ENCODE results near the gene MRPL12.

The MRPL12 gene

GRCh38 chr17:81682565-81683207, 20.5 kb upstream of the MRPL12 start:
- peak; percentile 18 for DNase-seq (ENCODE audit: low read depth)

- DNase-seq (ENCODE audit: low read depth), result no peak
Observed at GRCh38 chr17:81683208-81683583, 20.0 kb upstream of the MRPL12 start.

GRCh38 chr17:81683584-81684441, 19.4 kb upstream of the MRPL12 start, which contains the start of the genes ARL16 and HGS:
Gene ARL16 (minus strand): TSS chr17:81683797. CDS start chr17:81683753, 44 bp downstream.
Gene HGS (plus strand): TSS chr17:81684011. CDS start chr17:81684067, 56 bp downstream.
- peak; percentile 98 for DNase-seq (ENCODE audit: low read depth)

GRCh38 chr17:81684442-81684911, 18.7 kb upstream of the MRPL12 start:
- DNase-seq (ENCODE audit: low read depth), result no peak

- peak; percentile 74 for DNase-seq (ENCODE audit: low read depth)
Observed at GRCh38 chr17:81685108-81685507, 18.1 kb upstream of the MRPL12 start.

GRCh38 chr17:81686614-81687013, 16.6 kb upstream of the MRPL12 start:
- no peak for DNase-seq (ENCODE audit: low read depth)

DNA sequence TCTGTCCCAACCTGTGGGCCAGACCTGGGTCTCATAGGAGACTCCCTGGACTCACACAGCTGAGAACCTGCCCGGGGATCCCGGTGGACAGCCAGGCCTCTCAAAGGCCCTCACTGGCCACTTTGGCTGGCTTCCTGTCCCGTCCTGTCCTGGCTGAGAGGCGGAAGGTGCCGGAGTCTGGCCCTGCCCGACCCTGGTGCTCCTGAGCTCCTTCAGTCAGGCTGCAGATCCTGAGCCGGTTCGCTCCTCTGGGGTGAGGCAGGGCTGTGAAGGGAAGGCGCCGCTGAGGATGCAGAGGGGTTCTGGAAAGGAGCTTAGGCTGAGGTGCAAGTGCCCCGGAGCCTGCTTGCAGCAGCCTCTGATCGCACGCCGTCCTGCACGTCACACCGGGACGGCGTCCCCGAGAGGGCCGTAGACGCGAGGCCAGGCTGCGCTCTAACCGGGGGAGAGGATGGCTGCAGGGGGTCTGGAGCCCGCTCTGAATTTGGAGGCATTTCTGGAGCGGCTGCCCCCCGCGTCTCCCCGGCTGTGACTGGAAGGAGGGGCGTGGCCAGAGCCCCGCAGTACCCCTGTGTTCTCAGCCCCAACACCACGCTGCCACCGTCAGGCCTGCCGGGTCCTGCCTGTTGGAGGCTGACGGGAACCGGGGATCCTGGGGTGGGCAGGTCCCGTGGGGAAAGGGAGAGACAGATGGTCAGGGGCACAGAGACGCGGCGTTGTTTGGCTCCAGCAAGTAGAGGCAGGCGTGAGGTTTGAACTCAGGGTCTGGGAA, 15.2 kb upstream of the MRPL12 start:
- no peak for DNase-seq (ENCODE audit: low read depth)

GRCh38 chr17:81688616-81689015, 14.6 kb upstream of the MRPL12 start:
- no peak for DNase-seq (ENCODE audit: low read depth)

DNA sequence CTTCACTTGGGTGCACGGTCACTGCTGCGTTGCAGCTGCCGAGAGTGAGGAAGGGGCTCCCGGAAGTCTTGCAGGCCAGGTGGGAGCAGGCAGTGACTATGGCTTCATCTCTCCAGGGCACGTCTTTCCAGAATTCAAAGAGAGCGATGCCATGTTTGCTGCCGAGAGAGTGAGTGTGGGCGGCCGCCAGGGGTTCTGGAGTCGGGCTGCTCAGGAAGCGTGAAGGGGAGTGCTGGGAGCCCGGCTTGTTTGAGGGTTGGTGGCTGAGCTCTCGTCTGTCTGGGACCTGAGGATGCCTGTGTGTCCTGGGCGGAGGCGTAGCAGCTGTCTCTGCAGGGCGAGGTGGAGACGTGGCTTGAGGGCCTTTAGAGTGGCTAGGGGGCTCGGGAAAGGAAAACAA, 13.1 kb upstream of the MRPL12 start:
- DNase-seq (ENCODE audit: low read depth), result no peak

GRCh38 chr17:81690549-81690948, 12.6 kb upstream of the MRPL12 start:
- no peak for DNase-seq (ENCODE audit: low read depth)

DNA sequence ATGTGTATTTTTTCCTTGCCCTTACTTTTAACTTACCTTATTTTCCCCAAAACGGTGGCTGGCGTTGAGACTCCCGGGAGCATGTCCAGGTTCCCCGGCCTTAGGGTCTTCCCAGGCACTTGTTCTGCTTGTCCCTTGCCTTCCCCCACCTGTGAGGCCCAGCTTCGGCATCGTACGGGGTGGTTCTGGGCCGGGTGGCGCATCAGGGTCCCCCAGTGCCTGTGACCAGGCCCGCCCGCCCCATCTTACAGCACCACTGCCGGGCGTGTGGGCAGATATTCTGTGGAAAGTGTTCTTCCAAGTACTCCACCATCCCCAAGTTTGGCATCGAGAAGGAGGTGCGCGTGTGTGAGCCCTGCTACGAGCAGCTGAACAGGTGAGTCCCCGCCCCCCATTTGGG, 12.0 kb upstream of the MRPL12 start:
- no peak for DNase-seq (ENCODE audit: low read depth)

DNA sequence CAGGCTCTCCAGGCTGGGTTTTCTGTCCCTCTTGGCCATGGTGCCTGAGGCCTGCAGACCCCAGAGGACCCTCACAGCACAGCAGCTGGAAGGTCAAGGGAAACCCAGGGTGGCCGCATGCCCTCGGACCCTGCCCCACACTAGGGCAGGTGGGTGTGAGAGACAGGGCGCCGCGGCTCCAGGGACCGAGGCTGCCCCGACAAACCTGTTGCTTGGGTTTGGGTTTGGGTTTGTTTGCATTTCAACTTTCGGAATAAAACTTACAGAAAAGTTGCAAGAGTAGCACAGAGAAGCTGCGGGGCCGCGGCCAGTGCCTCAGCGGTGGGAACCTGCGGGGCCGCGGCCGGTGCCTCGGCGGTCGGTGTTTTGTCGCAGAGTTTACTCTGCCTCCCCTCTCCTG, 11.6 kb upstream of the MRPL12 start:
- no peak for DNase-seq (ENCODE audit: low read depth)

DNA sequence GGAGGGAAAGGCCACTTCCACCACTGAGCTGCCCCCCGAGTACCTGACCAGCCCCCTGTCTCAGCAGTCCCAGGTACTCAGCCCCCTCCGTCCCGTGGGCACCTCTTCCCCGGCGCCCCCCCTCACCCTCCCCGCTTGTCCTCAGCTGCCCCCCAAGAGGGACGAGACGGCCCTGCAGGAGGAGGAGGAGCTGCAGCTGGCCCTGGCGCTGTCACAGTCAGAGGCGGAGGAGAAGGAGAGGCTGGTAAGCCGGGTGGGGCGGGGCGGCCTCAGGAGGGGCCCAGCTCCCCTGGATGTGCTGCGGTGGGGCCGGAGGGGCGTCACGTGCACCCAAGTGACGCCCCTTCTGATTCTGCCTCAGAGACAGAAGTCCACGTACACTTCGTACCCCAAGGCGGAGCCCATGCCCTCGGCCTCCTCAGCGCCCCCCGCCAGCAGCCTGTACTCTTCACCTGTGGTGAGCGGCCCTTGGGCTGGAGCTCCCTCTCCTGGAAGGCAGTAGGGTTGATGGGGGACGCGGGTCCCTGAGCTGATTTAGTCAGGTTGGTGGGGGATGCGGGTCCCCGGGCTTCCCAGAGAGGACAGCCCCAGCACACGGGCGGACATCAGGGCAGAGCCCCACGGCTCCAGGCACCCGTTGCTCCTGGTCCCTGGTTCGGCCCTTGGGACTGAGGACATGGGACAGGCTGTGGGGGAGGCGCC, 9.5 kb upstream of the MRPL12 start:
- no peak for DNase-seq (ENCODE audit: low read depth)

- no peak for DNase-seq (ENCODE audit: low read depth)
Observed at GRCh38 chr17:81694810-81695209, 8.4 kb upstream of the MRPL12 start.

DNA sequence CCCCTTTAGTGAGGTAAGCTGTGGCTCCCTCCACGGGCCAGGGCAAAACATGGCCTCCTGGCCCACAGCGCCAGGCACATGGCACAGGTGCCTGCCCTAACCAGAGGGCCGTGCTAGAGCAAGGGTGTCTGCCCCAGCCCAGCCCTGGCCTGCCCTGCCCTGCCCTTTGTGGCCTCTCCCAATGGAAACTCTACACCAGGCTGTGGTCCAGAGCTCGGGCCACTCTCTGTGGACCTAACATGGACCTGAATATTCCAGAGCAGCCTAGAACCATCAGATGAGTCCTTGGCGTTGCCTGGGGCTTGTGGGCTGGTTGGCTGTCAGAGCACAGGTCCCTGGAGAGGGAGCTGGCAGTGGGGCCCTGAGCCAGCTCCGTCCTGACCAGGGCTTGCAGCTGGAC, 8.0 kb upstream of the MRPL12 start:
- no peak for DNase-seq (ENCODE audit: low read depth)

DNA sequence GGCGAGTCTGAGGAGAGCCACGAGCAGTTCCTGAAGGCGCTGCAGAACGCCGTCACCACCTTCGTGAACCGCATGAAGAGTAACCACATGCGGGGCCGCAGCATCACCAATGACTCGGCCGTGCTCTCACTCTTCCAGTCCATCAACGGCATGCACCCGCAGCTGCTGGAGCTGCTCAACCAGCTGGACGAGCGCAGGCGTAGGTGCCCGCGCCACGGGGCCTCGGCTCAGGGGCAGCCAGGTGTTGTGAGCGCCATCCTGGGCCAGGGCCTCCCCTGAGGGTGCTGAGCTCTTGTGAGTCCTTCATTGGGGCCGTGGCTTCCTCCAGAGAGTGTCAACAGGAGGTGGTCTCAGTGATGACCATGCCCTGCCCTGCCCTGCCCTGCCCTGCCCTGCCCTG, 7.4 kb upstream of the MRPL12 start:
- DNase-seq (ENCODE audit: low read depth), result no peak

- DNase-seq (ENCODE audit: low read depth), result no peak
Observed at GRCh38 chr17:81696218-81696941, 6.8 kb upstream of the MRPL12 start.

DNA sequence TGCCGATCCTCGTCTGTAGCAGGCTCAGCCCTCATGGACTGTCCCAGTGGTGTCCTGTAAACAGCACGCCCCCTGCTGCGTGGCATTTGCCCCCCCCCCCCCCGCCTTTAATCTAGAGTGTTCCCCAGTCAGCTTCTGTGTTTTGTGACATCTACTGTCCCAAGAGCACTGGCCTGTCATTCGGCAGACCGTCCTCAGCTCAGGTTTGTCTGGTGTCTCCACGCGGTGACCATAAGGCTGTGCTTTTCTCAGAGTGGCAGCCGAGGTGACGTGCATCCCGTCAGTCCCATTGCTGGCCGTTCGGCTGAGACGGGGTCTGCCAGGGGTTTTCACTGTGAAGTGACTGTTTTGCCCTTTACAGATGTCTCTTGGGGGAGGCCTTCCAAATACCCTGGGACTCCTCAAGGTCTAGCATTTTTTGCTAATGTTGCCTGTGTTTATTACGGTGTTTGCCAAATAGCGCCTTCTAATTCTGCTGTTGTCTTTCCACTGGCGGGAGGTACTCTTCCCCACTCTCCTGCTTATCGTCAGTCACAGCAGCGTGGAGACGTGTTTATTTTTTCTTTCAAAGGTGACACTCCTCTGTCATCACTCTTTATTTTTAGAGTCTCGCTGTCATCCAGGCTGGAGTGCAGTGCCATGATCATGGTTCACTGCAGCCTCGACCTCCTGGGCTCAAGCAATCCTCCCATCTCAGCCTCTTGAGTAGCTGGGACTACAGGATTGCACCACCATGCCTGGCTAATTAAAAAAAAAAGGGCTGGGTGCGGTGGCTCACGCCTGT, 5.7 kb upstream of the MRPL12 start:
- no peak for DNase-seq (ENCODE audit: low read depth)

GRCh38 chr17:81700353-81701287, 2.5 kb upstream of the MRPL12 start:
- no peak for DNase-seq (ENCODE audit: low read depth)
